ENCODE data around the gene FIP1L1.

Gene FIP1L1

GRCh38 chr4:53498706-53499105 is 121.3 kb downstream of the FIP1L1 start:
- no peak for TF ChIP-seq CTCF (IDR thresholded peaks at IDR 0.05; ENCODE audit: control insufficient read depth, extremely low read depth, insufficient read depth)
- DNase-seq (ENCODE audit: low read depth): no peak
- H3K4me3 ChIP-seq (ENCODE audit: low read depth, low read length): no peak overlapping the region

- no peak for DNase-seq (ENCODE audit: low read depth)
- H3K4me3 ChIP-seq (ENCODE audit: low read depth, low read length): no peak overlapping the region
- no peak for TF ChIP-seq CTCF (IDR thresholded peaks at IDR 0.05; ENCODE audit: control insufficient read depth, extremely low read depth, insufficient read depth)
Measured at GRCh38 chr4:53499791-53500190, 122.3 kb downstream of the FIP1L1 start.

- H3K4me3 ChIP-seq (ENCODE audit: low read depth, low read length): no peak overlapping the region
- no peak for TF ChIP-seq CTCF (IDR thresholded peaks at IDR 0.05; ENCODE audit: control insufficient read depth, extremely low read depth, insufficient read depth)
- DNase-seq (ENCODE audit: low read depth): no peak
Measured at GRCh38 chr4:53500546-53500945, 123.1 kb downstream of the FIP1L1 start.

- TF ChIP-seq CTCF (IDR thresholded peaks at IDR 0.05; ENCODE audit: control insufficient read depth, extremely low read depth, insufficient read depth): no peak
Measured at GRCh38 chr4:53501561-53501960, 124.1 kb downstream of the FIP1L1 start.

GRCh38 chr4:53502094-53502493 is 124.7 kb downstream of the FIP1L1 start:
- DNase-seq (ENCODE audit: low read depth): no peak
- no peak overlapping the region for H3K4me3 ChIP-seq (ENCODE audit: low read depth, low read length)
- TF ChIP-seq CTCF (IDR thresholded peaks at IDR 0.05; ENCODE audit: control insufficient read depth, extremely low read depth, insufficient read depth): no peak

More at GRCh38 chr4:53501561-53501960, 124.1 kb downstream of the FIP1L1 start:
- DNase-seq (ENCODE audit: low read depth): no peak
- no peak overlapping the region for H3K4me3 ChIP-seq (ENCODE audit: low read depth, low read length)

- DNase-seq (ENCODE audit: low read depth): no peak
- H3K4me3 ChIP-seq (ENCODE audit: low read depth, low read length): no peak overlapping the region
- TF ChIP-seq CTCF (IDR thresholded peaks at IDR 0.05; ENCODE audit: control insufficient read depth, extremely low read depth, insufficient read depth): peak; percentile 34
Measured at GRCh38 chr4:53505947-53506346, 128.5 kb downstream of the FIP1L1 start.

- DNase-seq (ENCODE audit: low read depth): no peak
- H3K4me3 ChIP-seq (ENCODE audit: low read depth, low read length): no peak overlapping the region
- no peak for TF ChIP-seq CTCF (IDR thresholded peaks at IDR 0.05; ENCODE audit: control insufficient read depth, extremely low read depth, insufficient read depth)
Measured at GRCh38 chr4:53507058-53507457, 129.6 kb downstream of the FIP1L1 start.
